Prostate gland (tissue), 2 donors: Measurements from ENCODE around the gene CENPL.
"Not testable (repeated sequence)": the region's sequence is repeated elsewhere in the genome, so short reads cannot be mapped to it uniquely, and the experiment has no call there.

Source experiments
- CTCF ChIP-seq, 4 experiments: fragments of 200-600 bp in 2 of 4; fragments of 450-650 bp in 2 of 4; sonication (generic) in 2 of 4; IDR thresholded peaks; 1 replicate in 3 of 4; 2 replicates in 1 of 4; pipeline ENCODE4 v1.5.1; 2016 to 2019; ENCODE audit warnings: antibody characterized with exemption in 4 of 4, mild to moderate bottlenecking in 2 of 4, moderate library complexity in 2 of 4
- POLR2A ChIP-seq: fragments of 450-650 bp; IDR thresholded peaks from one replicate; pipeline ENCODE4 v1.6.1; 2016; ENCODE audit warnings: antibody characterized with exemption, mild to moderate bottlenecking

GRCh38 chr1:173770330-173770729 is 54.4 kb downstream of the CENPL start:
- not testable (repeated sequence) for TF ChIP-seq CTCF (IDR thresholded peaks at IDR 0.05); POLR2A
